Measurements from ENCODE around the gene KIF4A.

DNA sequence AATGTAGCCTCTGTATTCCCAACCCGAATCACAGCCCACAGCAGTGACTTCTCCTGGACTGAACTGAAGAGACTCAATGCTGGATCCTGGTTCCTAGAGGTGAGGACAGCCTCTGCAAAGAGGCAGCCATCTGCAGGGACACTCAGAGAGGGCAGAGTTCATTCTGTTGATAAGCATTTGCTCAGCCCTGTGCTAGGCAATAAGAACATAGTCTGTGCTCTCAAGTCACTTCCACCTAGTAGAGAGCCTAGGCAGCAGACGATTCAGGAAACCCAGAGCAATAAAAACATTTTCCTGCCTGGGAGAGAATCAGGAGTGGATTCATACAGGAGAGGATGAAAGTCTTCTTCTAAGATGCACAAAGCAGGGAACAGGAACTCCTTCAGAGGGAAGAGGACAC, 137.5 kb downstream of the KIF4A start:
- TF ChIP-seq, protein P1, sequence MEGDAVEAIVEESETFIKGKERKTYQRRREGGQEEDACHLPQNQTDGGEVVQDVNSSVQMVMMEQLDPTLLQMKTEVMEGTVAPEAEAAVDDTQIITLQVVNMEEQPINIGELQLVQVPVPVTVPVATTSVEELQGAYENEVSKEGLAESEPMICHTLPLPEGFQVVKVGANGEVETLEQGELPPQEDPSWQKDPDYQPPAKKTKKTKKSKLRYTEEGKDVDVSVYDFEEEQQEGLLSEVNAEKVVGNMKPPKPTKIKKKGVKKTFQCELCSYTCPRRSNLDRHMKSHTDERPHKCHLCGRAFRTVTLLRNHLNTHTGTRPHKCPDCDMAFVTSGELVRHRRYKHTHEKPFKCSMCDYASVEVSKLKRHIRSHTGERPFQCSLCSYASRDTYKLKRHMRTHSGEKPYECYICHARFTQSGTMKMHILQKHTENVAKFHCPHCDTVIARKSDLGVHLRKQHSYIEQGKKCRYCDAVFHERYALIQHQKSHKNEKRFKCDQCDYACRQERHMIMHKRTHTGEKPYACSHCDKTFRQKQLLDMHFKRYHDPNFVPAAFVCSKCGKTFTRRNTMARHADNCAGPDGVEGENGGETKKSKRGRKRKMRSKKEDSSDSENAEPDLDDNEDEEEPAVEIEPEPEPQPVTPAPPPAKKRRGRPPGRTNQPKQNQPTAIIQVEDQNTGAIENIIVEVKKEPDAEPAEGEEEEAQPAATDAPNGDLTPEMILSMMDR (IDR thresholded peaks at IDR 0.05) = no peak
- TF ChIP-seq POLR2A (IDR thresholded peaks at IDR 0.05) = no peak

Measured in Peyer's patch (tissue), 4 donors.